ENCODE data around the gene PDE6A.

- TF ChIP-seq, protein P1, sequence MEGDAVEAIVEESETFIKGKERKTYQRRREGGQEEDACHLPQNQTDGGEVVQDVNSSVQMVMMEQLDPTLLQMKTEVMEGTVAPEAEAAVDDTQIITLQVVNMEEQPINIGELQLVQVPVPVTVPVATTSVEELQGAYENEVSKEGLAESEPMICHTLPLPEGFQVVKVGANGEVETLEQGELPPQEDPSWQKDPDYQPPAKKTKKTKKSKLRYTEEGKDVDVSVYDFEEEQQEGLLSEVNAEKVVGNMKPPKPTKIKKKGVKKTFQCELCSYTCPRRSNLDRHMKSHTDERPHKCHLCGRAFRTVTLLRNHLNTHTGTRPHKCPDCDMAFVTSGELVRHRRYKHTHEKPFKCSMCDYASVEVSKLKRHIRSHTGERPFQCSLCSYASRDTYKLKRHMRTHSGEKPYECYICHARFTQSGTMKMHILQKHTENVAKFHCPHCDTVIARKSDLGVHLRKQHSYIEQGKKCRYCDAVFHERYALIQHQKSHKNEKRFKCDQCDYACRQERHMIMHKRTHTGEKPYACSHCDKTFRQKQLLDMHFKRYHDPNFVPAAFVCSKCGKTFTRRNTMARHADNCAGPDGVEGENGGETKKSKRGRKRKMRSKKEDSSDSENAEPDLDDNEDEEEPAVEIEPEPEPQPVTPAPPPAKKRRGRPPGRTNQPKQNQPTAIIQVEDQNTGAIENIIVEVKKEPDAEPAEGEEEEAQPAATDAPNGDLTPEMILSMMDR (conservative IDR thresholded peaks at IDR 0.05; ENCODE audit: low read length) = no peak
- TF ChIP-seq EZH2phosphoT487 (IDR thresholded peaks at IDR 0.05; ENCODE audit: borderline replicate concordance, low read depth, low read length) = no peak
Observed at GRCh38 chr5:149894237-149894636, 50.4 kb downstream of the PDE6A start.

Data from OCI-LY7 (cell line).